ENCODE results near the gene AGR2.

AGR2 gene

GRCh38 chr7:16836481-16836880 is 31.7 kb upstream of the AGR2 start:
- H3K4me3 ChIP-seq (ENCODE audit: low read depth, low read length) = no peak overlapping the region
- TF ChIP-seq, protein P1, sequence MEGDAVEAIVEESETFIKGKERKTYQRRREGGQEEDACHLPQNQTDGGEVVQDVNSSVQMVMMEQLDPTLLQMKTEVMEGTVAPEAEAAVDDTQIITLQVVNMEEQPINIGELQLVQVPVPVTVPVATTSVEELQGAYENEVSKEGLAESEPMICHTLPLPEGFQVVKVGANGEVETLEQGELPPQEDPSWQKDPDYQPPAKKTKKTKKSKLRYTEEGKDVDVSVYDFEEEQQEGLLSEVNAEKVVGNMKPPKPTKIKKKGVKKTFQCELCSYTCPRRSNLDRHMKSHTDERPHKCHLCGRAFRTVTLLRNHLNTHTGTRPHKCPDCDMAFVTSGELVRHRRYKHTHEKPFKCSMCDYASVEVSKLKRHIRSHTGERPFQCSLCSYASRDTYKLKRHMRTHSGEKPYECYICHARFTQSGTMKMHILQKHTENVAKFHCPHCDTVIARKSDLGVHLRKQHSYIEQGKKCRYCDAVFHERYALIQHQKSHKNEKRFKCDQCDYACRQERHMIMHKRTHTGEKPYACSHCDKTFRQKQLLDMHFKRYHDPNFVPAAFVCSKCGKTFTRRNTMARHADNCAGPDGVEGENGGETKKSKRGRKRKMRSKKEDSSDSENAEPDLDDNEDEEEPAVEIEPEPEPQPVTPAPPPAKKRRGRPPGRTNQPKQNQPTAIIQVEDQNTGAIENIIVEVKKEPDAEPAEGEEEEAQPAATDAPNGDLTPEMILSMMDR (IDR thresholded peaks at IDR 0.05; ENCODE audit: insufficient read depth, low read depth, low read length, missing control alignments) = no peak
- DNase-seq (ENCODE audit: low read depth) = no peak

DNA sequence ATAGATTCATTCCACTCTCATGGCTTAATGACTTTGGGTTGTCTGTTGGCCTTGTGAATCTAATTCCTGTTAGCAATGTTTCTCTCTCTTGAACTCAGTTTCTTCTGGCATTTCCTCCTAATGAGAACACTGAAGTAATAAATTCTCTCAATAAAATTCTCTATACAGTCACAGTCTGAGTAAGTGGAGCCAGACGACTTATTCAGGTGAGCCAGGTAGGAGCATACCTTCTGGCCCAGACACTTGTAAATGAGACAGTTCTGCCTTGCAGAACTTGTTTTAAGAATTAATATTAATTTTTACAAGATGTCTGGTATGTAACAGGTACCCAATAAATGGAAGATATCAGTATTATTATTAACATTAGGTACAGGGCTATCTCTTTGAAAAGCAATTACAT is 28.6 kb upstream of the AGR2 start:
- no peak overlapping the region for H3K4me3 ChIP-seq (ENCODE audit: low read depth, low read length)
- TF ChIP-seq, protein P1 (IDR thresholded peaks at IDR 0.05; ENCODE audit: insufficient read depth, low read depth, low read length, missing control alignments) = no peak
- DNase-seq (ENCODE audit: low read depth) = no peak

GRCh38 chr7:16826060-16826459 is 21.3 kb upstream of the AGR2 start:
- TF ChIP-seq, protein P1 (IDR thresholded peaks at IDR 0.05; ENCODE audit: insufficient read depth, low read depth, low read length, missing control alignments) = no peak
- no peak overlapping the region for H3K4me3 ChIP-seq (ENCODE audit: low read depth, low read length)
- DNase-seq (ENCODE audit: low read depth) = no peak

GRCh38 chr7:16822029-16822428 is 17.2 kb upstream of the AGR2 start:
- DNase-seq (ENCODE audit: low read depth) = no peak
- TF ChIP-seq, protein P1 (IDR thresholded peaks at IDR 0.05; ENCODE audit: insufficient read depth, low read depth, low read length, missing control alignments) = no peak
- H3K4me3 ChIP-seq (ENCODE audit: low read depth, low read length) = no peak overlapping the region

GRCh38 chr7:16818732-16819131 is 13.9 kb upstream of the AGR2 start:
- TF ChIP-seq, protein P1 (IDR thresholded peaks at IDR 0.05; ENCODE audit: insufficient read depth, low read depth, low read length, missing control alignments) = no peak
- DNase-seq (ENCODE audit: low read depth) = no peak
- H3K4me3 ChIP-seq (ENCODE audit: low read depth, low read length) = no peak overlapping the region

DNA sequence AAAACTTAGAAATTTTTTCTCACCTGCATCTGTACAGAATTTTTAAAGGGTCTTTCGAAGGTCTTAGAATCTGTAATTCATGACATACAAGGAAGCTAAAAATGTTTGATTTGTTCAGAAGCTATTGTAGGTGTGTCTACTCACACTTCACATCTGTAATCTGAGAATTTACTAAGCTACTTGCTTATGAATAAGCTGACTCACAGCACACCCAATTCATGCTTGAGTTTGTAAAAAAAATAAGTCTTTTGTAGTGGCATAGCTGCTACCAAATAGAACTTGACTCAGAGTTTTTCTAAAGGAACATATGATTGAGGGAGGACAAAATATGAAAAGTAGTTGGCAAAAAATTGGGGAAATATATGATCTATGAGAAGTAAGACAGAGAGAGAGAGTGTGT is 12.7 kb upstream of the AGR2 start:
- no peak overlapping the region for H3K4me3 ChIP-seq (ENCODE audit: low read depth, low read length)
- DNase-seq (ENCODE audit: low read depth) = no peak
- TF ChIP-seq, protein P1 (IDR thresholded peaks at IDR 0.05; ENCODE audit: insufficient read depth, low read depth, low read length, missing control alignments) = no peak

GRCh38 chr7:16816824-16817223 is 12.0 kb upstream of the AGR2 start:
- H3K4me3 ChIP-seq (ENCODE audit: low read depth, low read length) = no peak overlapping the region
- TF ChIP-seq, protein P1 (IDR thresholded peaks at IDR 0.05; ENCODE audit: insufficient read depth, low read depth, low read length, missing control alignments) = no peak
- DNase-seq (ENCODE audit: low read depth) = no peak

Data from GM12865 (cell line).